ENCODE measurements around the gene ADAMTS13.

The ADAMTS13 gene

DNA sequence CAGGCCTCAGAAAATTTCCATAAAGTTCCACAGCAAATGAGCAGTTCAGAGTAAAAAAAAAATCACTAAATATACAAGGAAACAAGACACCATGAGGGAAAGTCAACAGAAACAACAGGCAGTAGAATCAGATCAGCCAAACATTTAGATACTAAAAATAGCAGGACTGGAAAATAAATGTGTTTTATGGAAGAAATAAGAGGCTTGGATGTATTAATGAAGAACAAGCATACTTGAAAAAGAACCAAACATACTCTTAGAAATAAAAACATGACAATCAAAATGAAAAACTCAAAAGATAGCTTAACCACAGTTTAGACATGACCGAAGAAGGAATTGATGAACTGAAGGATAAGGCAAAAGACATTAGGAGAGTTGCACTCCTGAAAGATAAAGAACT is 79.9 kb downstream of the ADAMTS13 start:
- TF ChIP-seq, protein P1, sequence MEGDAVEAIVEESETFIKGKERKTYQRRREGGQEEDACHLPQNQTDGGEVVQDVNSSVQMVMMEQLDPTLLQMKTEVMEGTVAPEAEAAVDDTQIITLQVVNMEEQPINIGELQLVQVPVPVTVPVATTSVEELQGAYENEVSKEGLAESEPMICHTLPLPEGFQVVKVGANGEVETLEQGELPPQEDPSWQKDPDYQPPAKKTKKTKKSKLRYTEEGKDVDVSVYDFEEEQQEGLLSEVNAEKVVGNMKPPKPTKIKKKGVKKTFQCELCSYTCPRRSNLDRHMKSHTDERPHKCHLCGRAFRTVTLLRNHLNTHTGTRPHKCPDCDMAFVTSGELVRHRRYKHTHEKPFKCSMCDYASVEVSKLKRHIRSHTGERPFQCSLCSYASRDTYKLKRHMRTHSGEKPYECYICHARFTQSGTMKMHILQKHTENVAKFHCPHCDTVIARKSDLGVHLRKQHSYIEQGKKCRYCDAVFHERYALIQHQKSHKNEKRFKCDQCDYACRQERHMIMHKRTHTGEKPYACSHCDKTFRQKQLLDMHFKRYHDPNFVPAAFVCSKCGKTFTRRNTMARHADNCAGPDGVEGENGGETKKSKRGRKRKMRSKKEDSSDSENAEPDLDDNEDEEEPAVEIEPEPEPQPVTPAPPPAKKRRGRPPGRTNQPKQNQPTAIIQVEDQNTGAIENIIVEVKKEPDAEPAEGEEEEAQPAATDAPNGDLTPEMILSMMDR (IDR thresholded peaks at IDR 0.05), result no peak

DNA sequence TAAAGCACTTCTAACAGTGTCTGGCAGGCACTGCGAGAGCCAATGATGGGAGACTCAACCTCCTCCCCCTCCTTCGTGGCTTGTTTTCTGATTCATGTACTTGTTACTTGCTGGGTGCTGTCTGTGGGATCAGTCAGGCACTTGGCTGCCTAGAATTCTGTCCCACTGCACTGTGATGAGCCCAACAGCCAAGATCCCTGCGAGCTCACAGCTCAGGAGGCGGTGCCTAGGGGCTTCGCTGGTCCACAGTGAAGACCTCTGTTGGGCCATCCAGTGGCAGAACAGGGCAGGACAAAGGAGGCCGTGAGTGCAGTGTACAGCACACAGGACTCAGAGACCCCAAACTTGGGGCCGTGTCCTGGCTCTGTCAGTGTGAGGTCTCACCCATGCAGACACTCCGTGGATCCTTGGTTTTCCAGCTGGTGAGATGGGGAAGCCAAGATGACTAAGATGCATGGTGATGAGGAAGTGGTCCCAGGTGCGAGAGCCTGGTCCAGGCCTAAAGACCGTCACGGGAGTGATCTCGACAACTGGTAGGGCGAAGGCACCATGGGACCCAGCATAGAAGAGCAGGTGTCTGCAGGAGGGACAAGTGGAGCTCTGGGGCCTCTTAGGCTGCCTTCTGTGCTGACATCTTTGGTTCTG is 83.1 kb downstream of the ADAMTS13 start:
- TF ChIP-seq, protein P1 (IDR thresholded peaks at IDR 0.05), result no peak

DNA sequence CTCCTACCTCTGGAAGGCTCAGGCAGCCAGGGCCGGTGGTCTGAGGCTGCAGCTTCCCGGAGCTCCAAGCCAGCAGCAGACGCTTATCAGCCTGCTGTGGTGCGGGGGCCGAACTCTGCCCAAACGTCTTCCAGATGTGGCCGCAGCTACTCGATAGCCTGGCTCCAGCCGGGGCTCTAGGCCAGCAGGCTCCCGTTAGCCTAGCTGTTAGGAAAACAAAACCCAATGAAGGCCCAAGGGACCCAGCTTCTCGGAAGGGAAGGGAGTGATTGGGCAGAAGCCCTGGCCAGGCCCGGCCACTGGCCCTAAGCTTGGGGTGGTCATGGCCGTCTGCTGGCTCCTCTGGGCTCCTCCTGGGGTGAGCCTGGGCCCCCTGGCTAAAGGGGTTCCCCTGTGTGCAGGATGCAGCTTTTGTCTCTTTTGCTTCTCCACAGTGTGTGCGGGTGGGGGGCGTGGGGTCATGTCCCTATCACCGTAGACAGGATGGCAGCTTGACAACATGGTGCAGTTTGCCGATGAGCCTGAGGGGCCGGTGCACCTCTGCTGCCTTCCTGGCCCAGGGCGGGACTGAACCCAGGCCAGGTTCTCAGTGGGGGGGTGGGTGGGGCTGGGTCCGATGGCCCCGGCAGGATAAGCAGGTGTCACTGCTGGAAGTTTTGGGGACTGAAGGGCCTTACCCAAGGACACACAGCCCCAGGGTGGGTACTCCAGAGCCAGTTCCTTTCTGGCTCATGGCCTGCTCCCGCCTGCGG is 83.9 kb downstream of the ADAMTS13 start:
- TF ChIP-seq, protein P1 (IDR thresholded peaks at IDR 0.05), result no peak

DNA sequence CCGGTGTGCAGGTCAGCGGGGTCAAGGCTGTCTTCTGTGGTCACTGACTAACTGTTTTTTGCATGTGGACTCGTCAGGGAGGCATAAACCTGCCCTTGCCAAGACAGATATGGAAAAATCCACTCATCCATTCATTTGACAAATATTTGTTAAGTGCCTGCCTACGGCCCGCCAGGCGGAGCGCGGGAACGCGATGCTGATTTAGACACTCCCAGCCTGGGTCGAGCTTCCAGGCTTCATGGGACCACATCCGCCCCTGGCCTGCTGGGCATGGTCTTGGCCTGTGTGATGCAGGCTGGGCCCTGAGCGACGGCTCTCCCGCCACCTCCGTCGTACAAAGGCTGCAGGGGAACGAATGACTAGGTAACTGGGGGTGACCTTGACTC is 84.5 kb downstream of the ADAMTS13 start:
- TF ChIP-seq, protein P1 (IDR thresholded peaks at IDR 0.05), result no peak

DNA sequence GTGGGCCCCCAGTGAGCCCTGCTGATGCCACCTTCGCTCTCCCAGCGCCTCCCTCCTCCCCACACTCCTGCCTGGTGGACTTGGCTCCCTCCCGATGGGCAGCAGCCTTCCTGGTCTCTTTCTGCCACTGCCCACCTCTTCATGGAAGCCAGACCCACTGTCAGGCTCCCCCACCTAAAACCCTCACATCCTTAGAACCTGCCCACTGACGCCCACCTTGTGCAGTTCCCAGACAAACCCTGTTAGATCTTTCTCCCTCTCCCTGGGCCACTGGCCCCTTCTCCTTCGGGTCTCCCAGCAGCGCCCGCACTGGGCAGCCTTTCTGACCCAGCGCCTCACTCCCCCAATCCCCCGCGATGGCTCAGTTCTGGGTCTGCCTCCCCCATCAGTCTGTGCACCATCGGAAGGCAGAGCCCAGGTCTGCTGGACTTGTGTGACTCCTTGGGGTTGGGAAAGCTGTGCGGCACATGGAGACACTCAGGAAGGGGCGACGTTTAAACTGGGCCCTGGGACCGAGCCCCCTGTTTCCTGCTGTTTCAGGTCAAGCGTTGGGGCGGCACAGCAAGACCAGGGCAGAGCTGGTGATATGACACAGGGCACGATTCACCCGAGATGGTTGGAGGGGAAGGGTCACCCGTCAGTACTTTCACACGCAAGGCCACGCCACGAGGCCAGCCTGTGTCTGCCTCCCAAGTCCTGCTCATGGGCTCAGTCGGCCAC is 85.2 kb downstream of the ADAMTS13 start:
- TF ChIP-seq, protein P1 (IDR thresholded peaks at IDR 0.05), result no peak

DNA sequence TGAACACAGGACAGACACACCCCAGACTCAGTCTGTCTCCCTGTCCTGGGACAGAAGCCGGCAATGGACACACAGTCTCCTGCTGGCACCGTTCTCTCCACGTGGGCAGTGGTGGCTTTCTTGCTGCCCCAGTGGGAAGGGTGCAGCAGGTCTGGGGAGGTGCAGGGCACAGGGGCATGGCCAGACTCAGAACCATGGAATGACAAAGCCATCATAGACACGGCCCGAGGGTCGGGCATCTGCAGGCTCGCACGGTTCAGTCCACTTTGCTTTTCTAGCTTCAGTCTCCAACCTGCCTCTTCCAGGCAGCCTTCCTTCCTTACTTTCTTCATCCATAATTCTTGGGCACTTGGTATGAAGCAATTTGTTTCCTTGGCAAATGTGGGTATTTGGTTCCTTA is 85.9 kb downstream of the ADAMTS13 start:
- TF ChIP-seq, protein P1 (IDR thresholded peaks at IDR 0.05), result no peak

Data from LNCAP (cell line).